Pancreas (tissue), 10 donors: ENCODE measurements around the gene RASSF4. TPM values are rescaled to one million over a fixed set of nuclear protein-coding genes. Genes with fewer than 3 reads are reported as not detected.

ENCODE experiments used
- ATAC-seq, 4 donors: fragments of 200-7000 bp; cut with Tn5 transposase; one replicate each; pipeline versions ENCODE4 v1.8.0 to v1.9.1; 2020; ENCODE audit warnings: mild to moderate bottlenecking in 4 of 4, moderate library complexity in 4 of 4
- DNase-seq, 6 donors: peaks; one replicate each; pipeline ENCODE4 v3.0.0-alpha.2; 2020
- FAIRE-seq: peaks from 2 replicates; lab custom pipeline; 2012; peaks lifted over from hg19 to GRCh38; lab: Jason Lieb, UNC
- H3K27ac ChIP-seq, 4 donors: fragments of 200-600 bp; sonication (generic); 1 replicate in 3 of 4; 2 replicates in 1 of 4; pipeline versions ENCODE4 v1.5.0 to v1.8.0; 2020
- H3K27me3 ChIP-seq, 4 donors: fragments of 200-600 bp; one replicate each; pipeline ENCODE4 v1.8.0; 2021
- H3K36me3 ChIP-seq, 3 donors: fragments of 200-600 bp; sonication (generic) in 1 of 3; one replicate each; pipeline versions ENCODE4 v1.5.0 to v1.8.0; 2020 to 2021
- H3K4me1 ChIP-seq, 3 donors: fragments of 200-600 bp; one replicate each; pipeline ENCODE4 v1.8.0; 2021
- H3K4me3 ChIP-seq, 4 donors: fragments of 200-600 bp; sonication (generic) in 2 of 4; one replicate each; pipeline versions ENCODE4 v1.5.0 to v1.8.0; 2020 to 2021
- H3K9me3 ChIP-seq, 4 donors: fragments of 200-600 bp; one replicate each; pipeline ENCODE4 v1.8.0; 2021
- WGBS, 2 donors: extraction: QIAGEN DNeasy Blood & Tissue Kit; methylation state at CpG; one replicate each; pipeline ENCODE4 v1.1.7; 2013; 5-methylcytosine and 5-hydroxymethylcytosine counted together
- intact Hi-C, 3 donors: fragments of 100-400 bp; cut with DNase I; formaldehyde crosslinking; loops; one replicate each; pipeline versions ENCODE4 v1.11.1 to v1.14.2; 2022
- polyA plus RNA-seq, 2 donors: library from polyadenylated mRNA; stranded (reverse); fragments of 200-250 nt; gene quantifications; one replicate each; pipeline ENCODE4 v1.2.3, GENCODE V29; 2013
- total RNA-seq, 6 donors: library from RNA; stranded (reverse); fragmentation: NEBNext Ultra II Directional in 4 of 6; extraction: Animal tissue kit (Norgen Biotek cat#: 25700) in 4 of 6; gene quantifications; one replicate each; pipeline versions ENCODE4 v1.2.1 to v1.2.4, GENCODE V29; 2021 to 2023
- TF ChIP-seq, protein P1 (sequence below), 4 donors: fragments of 200-600 bp; sonication (generic) in 3 of 4; IDR thresholded peaks; one replicate each; pipeline versions ENCODE4 v1.5.0 to v1.8.0; 2021; ENCODE audit warnings: antibody characterized with exemption in 4 of 4
- donor health status: healthy with polysubstance abuse.
- donor health status: DM: no; HTN: no; CAD: no; lungs with moderate emphysema.
- donor health status: DM: no; HTN: no; CAD: no.
- donor health status: control.
- donor health status: control.
- donor health status: Bipolar disorder and iron deficiency.
- donor health status: DM: yes; HTN: yes; CAD: no.
- donor health status: DM: no; HTN: no; CAD: no.
- donor health status: DM: no; HTN: no; CAD: no.
- donor health status: DM: yes; HTN: yes; CAD: no.

The RASSF4 gene
- total and polyA plus RNA-seq, 8 donors = 13.9 to 100 (median 37.8) TPM

DNA sequence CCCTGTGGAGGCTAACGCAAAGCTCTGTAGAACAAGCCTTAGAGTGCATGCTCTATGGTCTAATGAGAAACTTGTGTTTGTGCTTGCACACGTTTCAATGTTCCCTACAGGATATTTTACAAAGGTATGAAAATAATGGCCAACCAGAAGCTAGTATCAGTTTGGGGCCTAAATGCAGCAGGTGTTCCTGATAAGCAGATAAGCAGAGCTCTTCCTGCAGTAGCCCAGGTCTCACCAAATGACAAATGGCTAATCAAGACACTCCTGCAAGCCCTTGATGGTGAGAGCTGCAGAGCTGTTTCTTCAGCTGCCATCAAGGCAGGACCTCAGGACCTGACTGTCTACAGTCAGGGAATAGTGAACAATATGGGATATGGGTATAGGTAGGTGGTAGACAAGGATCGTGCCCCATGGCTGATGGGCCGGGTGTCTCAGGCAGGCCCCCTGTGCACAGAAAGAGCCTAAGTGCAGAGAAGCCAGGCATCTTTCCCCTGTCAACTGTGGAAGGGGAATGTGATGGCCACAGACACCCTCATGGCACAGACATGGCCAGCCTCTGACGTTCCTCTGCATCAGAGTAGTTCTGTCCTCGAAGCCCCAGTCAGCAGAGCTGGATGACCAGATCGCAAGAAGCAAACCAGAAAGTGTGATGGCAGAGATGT is 23.2 kb upstream of the RASSF4 start:
- no peaks in the 10 kb centered on the region for H3K27me3 ChIP-seq
- FAIRE-seq = no peak
- intact Hi-C loops = no loop called here
- WGBS, 2 donors = 72 to 87% methylated on average over 7 of the region's 7 CpGs
- ATAC-seq = no peak
- H3K27ac ChIP-seq = peak overlapping the region; percentile 24 to 80 (median 54)
- no peaks in the 10 kb centered on the region for H3K36me3 ChIP-seq
- peak in 1 of 6 donors; percentile 10 for DNase-seq
- no peaks in the 10 kb centered on the region for H3K9me3 ChIP-seq
- peaks cover 0 to 16% (median 5%) of the 10 kb centered on the region in 3 donors for H3K4me1 ChIP-seq
- H3K4me3 ChIP-seq = no peak overlapping the region
- TF ChIP-seq, protein P1, sequence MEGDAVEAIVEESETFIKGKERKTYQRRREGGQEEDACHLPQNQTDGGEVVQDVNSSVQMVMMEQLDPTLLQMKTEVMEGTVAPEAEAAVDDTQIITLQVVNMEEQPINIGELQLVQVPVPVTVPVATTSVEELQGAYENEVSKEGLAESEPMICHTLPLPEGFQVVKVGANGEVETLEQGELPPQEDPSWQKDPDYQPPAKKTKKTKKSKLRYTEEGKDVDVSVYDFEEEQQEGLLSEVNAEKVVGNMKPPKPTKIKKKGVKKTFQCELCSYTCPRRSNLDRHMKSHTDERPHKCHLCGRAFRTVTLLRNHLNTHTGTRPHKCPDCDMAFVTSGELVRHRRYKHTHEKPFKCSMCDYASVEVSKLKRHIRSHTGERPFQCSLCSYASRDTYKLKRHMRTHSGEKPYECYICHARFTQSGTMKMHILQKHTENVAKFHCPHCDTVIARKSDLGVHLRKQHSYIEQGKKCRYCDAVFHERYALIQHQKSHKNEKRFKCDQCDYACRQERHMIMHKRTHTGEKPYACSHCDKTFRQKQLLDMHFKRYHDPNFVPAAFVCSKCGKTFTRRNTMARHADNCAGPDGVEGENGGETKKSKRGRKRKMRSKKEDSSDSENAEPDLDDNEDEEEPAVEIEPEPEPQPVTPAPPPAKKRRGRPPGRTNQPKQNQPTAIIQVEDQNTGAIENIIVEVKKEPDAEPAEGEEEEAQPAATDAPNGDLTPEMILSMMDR (IDR thresholded peaks at IDR 0.05) = no peak

DNA sequence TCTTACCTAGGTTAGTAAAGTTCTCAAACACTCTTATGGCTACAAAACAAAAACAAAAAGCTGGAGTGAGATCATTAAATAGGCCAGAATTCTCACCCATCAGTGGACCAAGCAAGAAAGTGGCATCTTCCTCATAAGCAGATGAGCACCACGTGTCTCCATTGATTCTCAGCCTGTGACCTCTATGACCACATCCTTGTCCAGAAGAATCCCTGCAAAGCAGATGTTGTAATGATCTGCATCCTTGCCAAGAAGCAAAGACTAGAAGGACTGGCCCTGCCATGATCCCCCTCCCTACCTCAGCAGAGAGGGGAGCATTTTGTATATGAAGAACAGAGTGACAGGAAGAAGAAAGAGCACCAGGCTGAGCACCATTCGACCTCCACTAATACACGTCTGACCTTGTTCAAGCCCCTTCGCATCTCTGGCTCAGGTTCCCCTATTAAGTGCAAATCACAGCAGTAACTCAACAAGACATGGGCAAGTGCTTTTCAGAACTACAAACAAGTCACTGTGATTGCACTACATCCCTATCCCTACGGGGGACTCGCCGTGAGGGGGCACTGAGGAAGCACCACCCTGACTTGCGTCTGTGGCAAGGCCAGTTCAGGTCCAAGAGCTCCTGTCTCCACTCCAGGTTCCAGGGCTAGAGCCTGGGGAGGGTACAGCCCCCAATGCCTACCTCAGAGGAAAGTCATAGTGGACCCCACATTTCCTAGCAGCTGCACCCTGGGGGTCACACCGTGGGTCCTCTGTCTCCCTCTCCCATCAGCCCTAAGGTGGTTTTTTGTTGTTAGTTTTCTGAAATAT is 22.2 kb upstream of the RASSF4 start:
- ATAC-seq (no peak), DNase-seq (peak in 1 of 6 donors; percentile 22), FAIRE-seq (no peak)
- Histone ChIP-seq H3K36me3 (no peaks in the 10 kb centered on the region), H3K27me3 (no peaks in the 10 kb centered on the region), H3K4me1 (peaks cover 0 to 16% (median 5%) of the 10 kb centered on the region in 3 donors), H3K4me3 (no peak overlapping the region), H3K27ac (no peak overlapping the region), H3K9me3 (no peaks in the 10 kb centered on the region)
- TF ChIP-seq, protein P1 (IDR thresholded peaks at IDR 0.05) = no peak
- 81 to 87% methylated on average over 9 of the region's 9 CpGs for whole genome bisulfite sequencing, 2 donors
- intact Hi-C loops = no loop called here

DNA sequence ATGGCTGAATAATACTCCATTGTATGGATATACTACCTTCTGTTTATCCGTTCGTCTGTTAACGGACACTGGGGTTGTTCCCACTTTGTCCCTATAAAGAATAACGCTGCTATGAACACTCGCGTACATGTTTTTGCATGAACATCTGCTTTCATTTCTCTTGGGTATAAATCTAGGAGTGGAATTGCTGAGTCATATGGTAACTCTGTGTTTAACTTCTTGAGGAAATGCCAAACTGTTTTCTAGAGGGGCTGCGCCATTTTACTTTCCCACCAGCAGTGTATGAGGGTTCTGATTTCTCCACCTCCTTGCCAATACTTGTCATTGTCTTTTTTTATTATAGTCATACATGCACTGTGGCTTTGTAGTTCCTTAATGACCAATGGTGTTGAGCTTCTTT is 20.6 kb upstream of the RASSF4 start:
- TF ChIP-seq, protein P1 (IDR thresholded peaks at IDR 0.05) = no peak
- ATAC-seq (no peak), DNase-seq (peak in 1 of 6 donors; percentile 4), FAIRE-seq (no peak)
- intact Hi-C loops = no loop called here
- Histone ChIP-seq H3K4me1 (peaks cover 0 to 16% (median 0%) of the 10 kb centered on the region in 3 donors), H3K27me3 (no peaks in the 10 kb centered on the region), H3K9me3 (no peaks in the 10 kb centered on the region), H3K36me3 (no peaks in the 10 kb centered on the region), H3K4me3 (no peak overlapping the region), H3K27ac (no peak overlapping the region)
- WGBS, 2 donors = 87 to 94% methylated on average over 7 of the region's 7 CpGs

DNA sequence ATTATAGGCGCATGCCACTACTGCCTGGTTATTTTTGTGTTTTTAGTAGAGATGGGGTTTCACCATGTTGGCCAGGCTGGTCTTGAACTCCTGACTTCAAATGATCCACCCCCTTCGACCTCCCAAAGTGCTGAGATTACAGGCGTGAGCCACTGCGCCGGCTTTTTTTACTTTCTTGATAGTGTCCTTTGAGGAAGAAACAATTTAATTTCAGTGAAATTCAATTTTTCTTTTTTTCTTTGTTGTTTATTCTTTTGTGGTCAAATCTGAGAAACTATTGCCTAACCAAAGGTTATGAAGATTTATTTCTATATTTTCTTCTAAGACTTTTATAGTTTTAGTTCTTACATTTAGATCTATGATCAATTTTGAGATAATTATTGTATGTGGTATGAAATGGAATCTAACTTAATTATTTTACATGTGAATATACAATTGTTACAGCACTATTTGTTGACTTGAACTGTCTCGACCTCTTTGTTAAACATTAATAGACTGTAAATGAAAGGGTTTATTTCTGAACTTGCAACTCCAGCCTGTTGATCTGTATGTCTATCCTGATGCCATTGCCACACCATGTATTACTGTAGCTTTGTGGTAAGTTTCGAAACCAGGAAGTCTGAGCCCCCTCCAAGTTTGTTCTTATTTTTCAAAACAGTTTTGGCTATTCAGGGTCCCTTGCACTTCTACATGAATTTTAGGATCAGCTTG is 19.8 kb upstream of the RASSF4 start:
- DNase-seq = peak in 1 of 6 donors; percentile 13
- TF ChIP-seq, protein P1 (IDR thresholded peaks at IDR 0.05) = no peak
- ATAC-seq = peak in 3 of 4 donors; percentile 60 to 66 (median 65)
- FAIRE-seq = peak; percentile 43
- no peaks in the 10 kb centered on the region for H3K36me3 ChIP-seq
- intact Hi-C loops = no loop called here
- H3K4me1 ChIP-seq = peaks cover 0 to 16% (median 0%) of the 10 kb centered on the region in 3 donors
- H3K27me3 ChIP-seq = no peaks in the 10 kb centered on the region
- H3K9me3 ChIP-seq = no peaks in the 10 kb centered on the region
- no peak overlapping the region for H3K4me3 ChIP-seq
- peak overlapping the region in 1 of 4 donors; percentile 28 for H3K27ac ChIP-seq
- 80 to 81% methylated on average over 7 of the region's 7 CpGs for WGBS, 2 donors
